SU-DHL-6 (cell line): Measurements from ENCODE around the gene HSPE1.

Experiments used
- H2AFZ ChIP-seq: fragments of 200-600 bp; sonication (generic); 2 replicates; pipeline ENCODE4 v1.6.1; 2014; ENCODE audit warnings: low read depth, mild to moderate bottlenecking, moderate library complexity, mixed read lengths, antibody characterized with exemption, low read length; ENCODE audit not compliant: severe bottlenecking
- H3F3A ChIP-seq: fragments of 200-600 bp; shearing (Covaris generic); 2 replicates; pipeline ENCODE4 v1.6.0; 2016; ENCODE audit warnings: antibody characterized with exemption, mild to moderate bottlenecking; ENCODE audit not compliant: insufficient read depth
- H3K27ac ChIP-seq: fragments of 200-600 bp; sonication (generic); 2 replicates; pipeline ENCODE4 v1.5.1; 2016; ENCODE audit warnings: low read depth, mild to moderate bottlenecking, low read length, moderate library complexity, mixed read lengths
- H3K27me3 ChIP-seq: fragments of 200-600 bp; sonication (generic), shearing (Covaris generic); 2 replicates; pipeline ENCODE4 v1.6.0; 2014; ENCODE audit warnings: mild to moderate bottlenecking, low read length
- H3K36me3 ChIP-seq: fragments of 200-600 bp; sonication (generic); 2 replicates; pipeline ENCODE4 v1.6.1; 2014; ENCODE audit warnings: mild to moderate bottlenecking, low read length, mixed read lengths
- H3K4me2 ChIP-seq: fragments of 300-600, 200-600 bp; shearing (Covaris generic), sonication (generic); 2 replicates; pipeline ENCODE4 v1.6.0; 2014; ENCODE audit warnings: low read length, low read depth, mild to moderate bottlenecking; ENCODE audit not compliant: poor library complexity, severe bottlenecking
- H3K4me3 ChIP-seq: fragments of 200-600 bp; sonication (generic); 2 replicates; pipeline ENCODE4 v1.5.1; 2014; ENCODE audit warnings: antibody characterized with exemption, low read length, mild to moderate bottlenecking, mixed read lengths; ENCODE audit not compliant: insufficient read depth, poor library complexity, severe bottlenecking
- H3K79me2 ChIP-seq: fragments of 200-600 bp; sonication (generic); 2 replicates; pipeline ENCODE4 v1.6.1; 2014; ENCODE audit warnings: mild to moderate bottlenecking, low read length, moderate library complexity; ENCODE audit not compliant: insufficient read depth
- H3K9ac ChIP-seq: fragments of 200-600 bp; sonication (generic); 2 replicates; pipeline ENCODE4 v1.7.0; 2014; ENCODE audit warnings: mild to moderate bottlenecking, low read length
- H3K9me2 ChIP-seq: fragments of 200-600 bp; sonication (generic); replicated peaks from 2 replicates; pipeline ENCODE4 v1.6.1; 2014; ENCODE audit warnings: low read length; ENCODE audit not compliant: insufficient read depth
- H3K9me3 ChIP-seq: fragments of 200-600 bp; sonication (generic); 2 replicates; pipeline ENCODE4 v1.6.1; 2014; ENCODE audit warnings: low read length, mixed read lengths; ENCODE audit not compliant: insufficient read depth
- H4K20me1 ChIP-seq: fragments of 200-600 bp; sonication (generic); 2 replicates; pipeline ENCODE4 v1.6.1; 2014; ENCODE audit warnings: low read depth, mild to moderate bottlenecking, antibody characterized with exemption, low read length, moderate library complexity, mixed read lengths
- CTCF ChIP-seq: fragments of 200-600 bp; sonication (generic); IDR thresholded peaks from one replicate; pipeline ENCODE4 v1.5.1; 2017; ENCODE audit warnings: antibody characterized with exemption, mild to moderate bottlenecking, low read length, moderate library complexity; ENCODE audit not compliant: insufficient read depth, poor library complexity, severe bottlenecking
- EZH2phosphoT487 ChIP-seq: fragments of 200-600 bp; sonication (generic), shearing (Covaris generic); conservative IDR thresholded peaks from 2 replicates; pipeline ENCODE4 v1.6.1; 2018; ENCODE audit warnings: mild to moderate bottlenecking, antibody characterized with exemption, low read length, moderate library complexity, mixed read lengths

Gene HSPE1

GRCh38 chr2:197517150-197517549, 17.0 kb downstream of the HSPE1 start:
- TF ChIP-seq EZH2phosphoT487 (no peak), CTCF (no peak)
- H3K4me2 ChIP-seq = peak overlapping the region; percentile 90
- peak overlapping the region; percentile 73 for H3K9ac ChIP-seq
- H3K4me3 ChIP-seq = peak overlapping the region; percentile 81
- H3K36me3 ChIP-seq = peaks cover 6% of the 10 kb centered on the region; the same call in 1 of the 2 replicates
- H3K27ac ChIP-seq = no peak overlapping the region; the same call in 1 of the 2 replicates
- peaks cover 71% of the 10 kb centered on the region for H3K79me2 ChIP-seq
- no peaks in the 10 kb centered on the region for H3K27me3 ChIP-seq
- H4K20me1 ChIP-seq = 0 out of 2 replicates have a peak, but pooled peaks cover 6% of the 10 kb centered on the region
- H2AFZ ChIP-seq = no peak overlapping the region
- peaks cover 19% of the 10 kb centered on the region for H3F3A ChIP-seq
- H3K9me3 ChIP-seq = no peaks in the 10 kb centered on the region
- H3K9me2 ChIP-seq = no peaks in the 10 kb centered on the region

- Histone ChIP-seq H3K79me2 (peaks cover 38% of the 10 kb centered on the region; the same call in 1 of the 2 replicates), H3K36me3 (peaks cover 34% of the 10 kb centered on the region; the same call in 1 of the 2 replicates), H3F3A (no peaks in the 10 kb centered on the region), H4K20me1 (no peaks in the 10 kb centered on the region; the same call in 1 of the 2 replicates), H3K4me3 (no peak overlapping the region), H3K9me3 (no peaks in the 10 kb centered on the region), H3K27me3 (no peaks in the 10 kb centered on the region), H3K9ac (no peak overlapping the region), H3K9me2 (no peaks in the 10 kb centered on the region), H3K4me2 (no peak overlapping the region), H2AFZ (no peak overlapping the region), H3K27ac (no peak overlapping the region)
- TF ChIP-seq EZH2phosphoT487 = no peak
- no peak for TF ChIP-seq CTCF
These were observed 38.2 kb downstream of the HSPE1 start for GRCh38 chr2:197538412-197538811.

DNA sequence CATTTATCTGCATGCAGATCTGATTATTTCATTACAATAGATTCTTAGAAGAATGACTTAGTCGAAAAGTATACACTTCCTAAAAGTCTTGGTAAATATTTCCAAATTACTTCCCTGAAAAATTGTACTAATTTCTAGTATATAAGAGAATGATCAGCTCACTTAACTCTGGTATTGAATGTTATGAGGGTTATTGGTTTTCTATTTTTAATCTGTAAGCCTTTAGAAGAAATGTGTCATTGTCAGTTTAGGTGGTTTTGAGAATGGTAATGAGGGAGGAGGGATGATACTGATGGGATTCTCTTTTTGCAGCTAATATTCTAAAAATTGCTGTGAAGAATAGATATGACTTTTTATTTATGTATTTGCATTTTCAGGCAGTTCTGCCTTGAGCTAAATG, 39.6 kb downstream of the HSPE1 start:
- no peak overlapping the region for H3K4me2 ChIP-seq
- no peak overlapping the region for H3K4me3 ChIP-seq
- H3K9me2 ChIP-seq = no peaks in the 10 kb centered on the region
- H2AFZ ChIP-seq = no peak overlapping the region
- no peak for TF ChIP-seq EZH2phosphoT487
- no peaks in the 10 kb centered on the region for H3K27me3 ChIP-seq
- H3K9me3 ChIP-seq = no peaks in the 10 kb centered on the region
- H3F3A ChIP-seq = no peaks in the 10 kb centered on the region
- peaks cover 26% of the 10 kb centered on the region; the same call in 1 of the 2 replicates for H3K79me2 ChIP-seq
- H4K20me1 ChIP-seq = no peaks in the 10 kb centered on the region; the same call in 1 of the 2 replicates
- no peak overlapping the region for H3K27ac ChIP-seq
- peaks cover 35% of the 10 kb centered on the region; the same call in 1 of the 2 replicates for H3K36me3 ChIP-seq
- no peak overlapping the region for H3K9ac ChIP-seq

- H3K27ac ChIP-seq = no peak overlapping the region
- TF ChIP-seq EZH2phosphoT487 (no peak), CTCF (no peak)
- no peak overlapping the region for H2AFZ ChIP-seq
- no peaks in the 10 kb centered on the region for H3K9me3 ChIP-seq
- peaks cover 24% of the 10 kb centered on the region; the same call in 1 of the 2 replicates for H3K79me2 ChIP-seq
- no peaks in the 10 kb centered on the region; the same call in 1 of the 2 replicates for H4K20me1 ChIP-seq
- no peaks in the 10 kb centered on the region for H3K27me3 ChIP-seq
- H3K9ac ChIP-seq = no peak overlapping the region
- H3F3A ChIP-seq = 0 out of 2 replicates have a peak, but pooled peaks cover 5% of the 10 kb centered on the region
- H3K9me2 ChIP-seq = no peaks in the 10 kb centered on the region
- peaks cover 25% of the 10 kb centered on the region; the same call in 1 of the 2 replicates for H3K36me3 ChIP-seq
- H3K4me3 ChIP-seq = no peak overlapping the region
- H3K4me2 ChIP-seq = no peak overlapping the region
These were observed 43.0 kb downstream of the HSPE1 start for GRCh38 chr2:197543206-197543605.
